Glutamatergic neuron (in vitro differentiated cells): Measurements from ENCODE around the gene PTGIS. TPM values are rescaled to one million over a fixed set of nuclear protein-coding genes. Genes with fewer than 3 reads are reported as not detected.

Experiments used
- DNase-seq: peaks from one replicate; pipeline ENCODE4 v3.0.0; 2022
- H3K27ac Mint-ChIP-seq: one replicate; pipeline ENCODE4 v1.8.0; 2020; ENCODE audit warnings: mild to moderate bottlenecking, mixed read lengths, inconsistent platforms; ENCODE audit not compliant: unreplicated experiment
- H3K27me3 Mint-ChIP-seq: one replicate; pipeline ENCODE4 v1.8.0; 2020; ENCODE audit warnings: mild to moderate bottlenecking, moderate library complexity, mixed read lengths, inconsistent platforms; ENCODE audit not compliant: unreplicated experiment
- H3K36me3 Mint-ChIP-seq: one replicate; pipeline ENCODE4 v1.8.0; 2020; ENCODE audit warnings: mild to moderate bottlenecking, mixed read lengths, inconsistent platforms; ENCODE audit not compliant: unreplicated experiment
- H3K4me1 Mint-ChIP-seq: one replicate; pipeline ENCODE4 v1.8.0; 2020; ENCODE audit warnings: mild to moderate bottlenecking, low read depth, mixed read lengths, inconsistent platforms; ENCODE audit not compliant: unreplicated experiment
- H3K4me3 Mint-ChIP-seq: one replicate; pipeline ENCODE4 v1.8.0; 2020; ENCODE audit warnings: mild to moderate bottlenecking, mixed read lengths, inconsistent platforms; ENCODE audit not compliant: unreplicated experiment
- H3K9me3 Mint-ChIP-seq: one replicate; pipeline ENCODE4 v1.8.0; 2020; ENCODE audit warnings: mild to moderate bottlenecking, moderate library complexity, mixed read lengths, inconsistent platforms; ENCODE audit not compliant: unreplicated experiment
- CTCF ChIP-seq: fragments of 200-600 bp; sonication (generic); IDR thresholded peaks from one replicate; pipeline ENCODE4 v1.5.0; 2021; ENCODE audit not compliant: partially characterized antibody, unreplicated experiment
- total RNA-seq: library from RNA; stranded (reverse); fragmentation: NEBNext Ultra II Directional; extraction: Animal tissue kit (Norgen Biotek cat#: 25700); gene quantifications from one replicate; pipeline ENCODE4 v1.2.1, GENCODE V29; 2021; ENCODE audit not compliant: unreplicated experiment

The PTGIS gene
- total RNA-seq, 1 donor from 2014 or later, result 0.12 TPM

- peak; percentile 70 for TF ChIP-seq CTCF
- Mint-ChIP-seq H3K9me3 (peaks cover 9% of the 10 kb centered on the region), H3K4me1 (peaks cover 26% of the 10 kb centered on the region), H3K4me3 (peak overlapping the region; percentile 41), H3K36me3 (no peaks in the 10 kb centered on the region), H3K27me3 (peaks cover 2% of the 10 kb centered on the region), H3K27ac (peak overlapping the region; percentile 86)
- DNase-seq, result no peak
Measured at GRCh38 chr20:49508435-49509199, 59.3 kb downstream of the PTGIS start.

GRCh38 chr20:49507741-49508434, 60.0 kb downstream of the PTGIS start:
- Mint-ChIP-seq H3K27me3 (peaks cover 2% of the 10 kb centered on the region), H3K4me1 (peaks cover 26% of the 10 kb centered on the region), H3K36me3 (no peaks in the 10 kb centered on the region), H3K4me3 (no peak overlapping the region), H3K27ac (peak overlapping the region; percentile 23), H3K9me3 (peaks cover 9% of the 10 kb centered on the region)
- no peak for DNase-seq
- TF ChIP-seq CTCF, result no peak

- no peak for TF ChIP-seq CTCF
- H3K4me1 Mint-ChIP-seq, result peaks cover 26% of the 10 kb centered on the region
- peaks cover 9% of the 10 kb centered on the region for H3K9me3 Mint-ChIP-seq
- peak overlapping the region; percentile 38 for H3K4me3 Mint-ChIP-seq
- peak; percentile 92 for DNase-seq
- peaks cover 2% of the 10 kb centered on the region for H3K27me3 Mint-ChIP-seq
- H3K27ac Mint-ChIP-seq, result peak overlapping the region; percentile 6
- H3K36me3 Mint-ChIP-seq, result no peaks in the 10 kb centered on the region
Measured at GRCh38 chr20:49505518-49505917, 62.4 kb downstream of the PTGIS start.

- no peak for DNase-seq
- Mint-ChIP-seq H3K4me1 (peaks cover 22% of the 10 kb centered on the region), H3K27ac (no peak overlapping the region), H3K4me3 (no peak overlapping the region), H3K9me3 (peaks cover 7% of the 10 kb centered on the region), H3K36me3 (no peaks in the 10 kb centered on the region), H3K27me3 (no peaks in the 10 kb centered on the region)
- TF ChIP-seq CTCF, result no peak
Measured at GRCh38 chr20:49503176-49503575, 64.8 kb downstream of the PTGIS start.

- H3K27me3 Mint-ChIP-seq, result no peaks in the 10 kb centered on the region
- peaks cover 11% of the 10 kb centered on the region for H3K4me1 Mint-ChIP-seq
- no peak for TF ChIP-seq CTCF
- H3K4me3 Mint-ChIP-seq, result no peak overlapping the region
- peaks cover 4% of the 10 kb centered on the region for H3K36me3 Mint-ChIP-seq
- no peak overlapping the region for H3K27ac Mint-ChIP-seq
- no peak for DNase-seq
- peaks cover 3% of the 10 kb centered on the region for H3K9me3 Mint-ChIP-seq
Measured at GRCh38 chr20:49501917-49502316, 66.0 kb downstream of the PTGIS start.
